ENCODE measurements around the gene DIS3L2. TPM values are rescaled to one million over a fixed set of nuclear protein-coding genes. Genes with fewer than 3 reads are reported as not detected.
"Not testable (repeated sequence)": the region's sequence is repeated elsewhere in the genome, so short reads cannot be mapped to it uniquely, and the experiment has no call there.

DIS3L2 gene
- total RNA-seq, 4 donors from 2014 or later, result 10.3 to 63.9 (median 29.7) TPM

GRCh38 chr2:231942180-231942579 is 19.3 kb upstream of the DIS3L2 start:
- Histone ChIP-seq H3K4me3 (no peak overlapping the region), H3K36me3 (no peaks in the 10 kb centered on the region), H3K27ac (no peak overlapping the region), H3K27me3 (no peaks in the 10 kb centered on the region), H3K9me3 (no peaks in the 10 kb centered on the region), H3K4me1 (no peaks in the 10 kb centered on the region)
- intact Hi-C loops (cut with DNase I; ENCODE audit: low total_unique reads), result no loop called here
- no peak for DNase-seq
- no peak for TF ChIP-seq CTCF (IDR thresholded peaks at IDR 0.05)
- TF ChIP-seq POLR2A (IDR thresholded peaks at IDR 0.05), result no peak

GRCh38 chr2:231946241-231946814 is 15.2 kb upstream of the DIS3L2 start:
- Histone ChIP-seq H3K4me3 (no peak overlapping the region), H3K27ac (no peak overlapping the region), H3K4me1 (no peaks in the 10 kb centered on the region), H3K36me3 (no peaks in the 10 kb centered on the region), H3K27me3 (no peaks in the 10 kb centered on the region), H3K9me3 (peaks cover 0 to 1% of the 10 kb centered on the region in 2 donors)
- intact Hi-C loops (cut with DNase I; ENCODE audit: low total_unique reads), result no loop called here
- TF ChIP-seq CTCF (IDR thresholded peaks at IDR 0.05) (no peak), POLR2A (IDR thresholded peaks at IDR 0.05) (no peak)
- DNase-seq, result no peak

- DNase-seq; H3K9me3 ChIP-seq; H3K27me3 ChIP-seq; H3K27ac ChIP-seq; intact Hi-C loops (cut with DNase I; ENCODE audit: low total_unique reads); H3K36me3 ChIP-seq; H3K4me3 ChIP-seq; H3K4me1 ChIP-seq: not testable (repeated sequence)
These were observed 14.4 kb upstream of the DIS3L2 start for GRCh38 chr2:231947112-231947511.

- Histone ChIP-seq H3K4me3 (no peak overlapping the region), H3K27ac (no peak overlapping the region), H3K9me3 (peaks cover 0 to 3% of the 10 kb centered on the region in 2 donors), H3K4me1 (no peaks in the 10 kb centered on the region), H3K36me3 (no peaks in the 10 kb centered on the region), H3K27me3 (no peaks in the 10 kb centered on the region)
- no peak for TF ChIP-seq POLR2A (IDR thresholded peaks at IDR 0.05)
- TF ChIP-seq CTCF (IDR thresholded peaks at IDR 0.05), result no peak
- DNase-seq, result no peak
- intact Hi-C loops (cut with DNase I; ENCODE audit: low total_unique reads), result no loop called here
These were observed 13.8 kb upstream of the DIS3L2 start for GRCh38 chr2:231947694-231948093.

GRCh38 chr2:231951452-231952035 is 10.0 kb upstream of the DIS3L2 start:
- TF ChIP-seq POLR2A (IDR thresholded peaks at IDR 0.05) (no peak), CTCF (IDR thresholded peaks at IDR 0.05) (no peak)
- H3K27ac ChIP-seq, result no peak overlapping the region
- no peaks in the 10 kb centered on the region for H3K27me3 ChIP-seq
- peaks cover 0 to 3% of the 10 kb centered on the region in 2 donors for H3K9me3 ChIP-seq
- H3K36me3 ChIP-seq, result no peaks in the 10 kb centered on the region
- no peak for DNase-seq
- H3K4me3 ChIP-seq, result no peak overlapping the region
- H3K4me1 ChIP-seq, result no peaks in the 10 kb centered on the region
- intact Hi-C loops (cut with DNase I; ENCODE audit: low total_unique reads), result no loop called here

All from uterus (tissue), 4 donors.